WERI-Rb-1 (cell line): ENCODE results near the gene ATRNL1.

Experiments used
- DNase-seq: peaks from one replicate; pipeline ENCODE4 v3.0.0-alpha.2; 2020
- H3K27ac ChIP-seq: fragments of 250-450 bp; sonication (Bioruptor Pico); 2 replicates; pipeline ENCODE4 v1.5.1; 2020; ENCODE audit warnings: mild to moderate bottlenecking, moderate library complexity
- H3K27me3 ChIP-seq: fragments of 250-450 bp; sonication (Bioruptor Pico); 2 replicates; pipeline ENCODE4 v1.5.1; 2021; ENCODE audit warnings: mild to moderate bottlenecking, low read depth, moderate library complexity; ENCODE audit not compliant: insufficient read depth, severe bottlenecking
- H3K36me3 ChIP-seq: fragments of 250-450 bp; sonication (Bioruptor Pico); 2 replicates; pipeline ENCODE4 v1.5.1; 2020; ENCODE audit warnings: mild to moderate bottlenecking, moderate library complexity
- H3K4me3 ChIP-seq: 2 replicates; pipeline ENCODE4 v1.5.1; 2011; ENCODE audit warnings: low read depth, mild to moderate bottlenecking, control low read depth, low read length
- H3K9me3 ChIP-seq: fragments of 250-450 bp; sonication (Bioruptor Pico); 2 replicates; pipeline ENCODE4 v1.5.1; 2021; ENCODE audit warnings: mild to moderate bottlenecking, moderate library complexity; ENCODE audit not compliant: severe bottlenecking
- TF ChIP-seq, protein P1 (sequence below): IDR thresholded peaks from 2 replicates; pipeline ENCODE4 v1.5.1; 2011; ENCODE audit warnings: low read depth, mild to moderate bottlenecking, control low read depth, inconsistent platforms, low read length

The ATRNL1 gene

DNA sequence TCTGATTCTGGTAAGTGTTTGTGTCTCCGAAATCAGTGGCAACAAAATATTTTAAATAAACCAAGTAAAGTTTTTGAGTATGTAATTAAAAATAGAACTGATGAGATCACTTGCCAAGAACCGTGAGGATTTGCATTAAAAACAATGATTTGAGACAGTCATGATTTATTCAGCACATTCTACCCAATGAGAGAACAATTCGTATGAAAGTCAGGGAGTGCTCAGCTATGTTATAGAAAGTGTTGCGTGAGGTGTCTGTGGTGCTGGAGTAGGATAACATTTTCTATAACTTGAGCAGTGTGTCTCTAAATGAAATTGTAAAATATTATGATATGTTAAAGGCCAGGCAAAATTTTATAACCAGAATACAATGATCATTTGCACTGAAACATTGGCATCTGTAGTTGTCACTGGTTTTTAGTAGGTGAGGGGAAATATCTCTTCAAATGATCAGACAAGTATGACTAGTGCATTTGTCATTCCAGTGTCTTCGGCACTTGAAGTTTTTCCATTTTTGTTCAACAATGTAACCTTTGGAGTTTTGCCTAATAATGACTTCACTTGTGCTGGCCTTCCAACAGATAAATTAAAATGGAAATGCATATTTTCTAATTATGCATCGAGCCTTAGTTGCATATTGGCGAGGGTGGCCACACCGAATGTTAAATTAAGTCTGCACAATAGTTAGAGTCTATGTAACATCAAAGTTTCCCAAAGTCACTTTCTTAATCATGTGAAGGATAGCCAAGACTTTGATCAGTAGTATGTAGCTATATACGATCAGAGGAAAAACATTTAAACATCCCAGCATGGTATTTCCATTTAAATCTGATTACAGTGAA, 844.0 kb downstream of the ATRNL1 start:
- Histone ChIP-seq H3K36me3 (no peaks in the 10 kb centered on the region), H3K4me3 (no peak overlapping the region), H3K9me3 (no peaks in the 10 kb centered on the region), H3K27me3 (no peaks in the 10 kb centered on the region), H3K27ac (no peak overlapping the region)
- DNase-seq, result no peak
- TF ChIP-seq, protein P1, sequence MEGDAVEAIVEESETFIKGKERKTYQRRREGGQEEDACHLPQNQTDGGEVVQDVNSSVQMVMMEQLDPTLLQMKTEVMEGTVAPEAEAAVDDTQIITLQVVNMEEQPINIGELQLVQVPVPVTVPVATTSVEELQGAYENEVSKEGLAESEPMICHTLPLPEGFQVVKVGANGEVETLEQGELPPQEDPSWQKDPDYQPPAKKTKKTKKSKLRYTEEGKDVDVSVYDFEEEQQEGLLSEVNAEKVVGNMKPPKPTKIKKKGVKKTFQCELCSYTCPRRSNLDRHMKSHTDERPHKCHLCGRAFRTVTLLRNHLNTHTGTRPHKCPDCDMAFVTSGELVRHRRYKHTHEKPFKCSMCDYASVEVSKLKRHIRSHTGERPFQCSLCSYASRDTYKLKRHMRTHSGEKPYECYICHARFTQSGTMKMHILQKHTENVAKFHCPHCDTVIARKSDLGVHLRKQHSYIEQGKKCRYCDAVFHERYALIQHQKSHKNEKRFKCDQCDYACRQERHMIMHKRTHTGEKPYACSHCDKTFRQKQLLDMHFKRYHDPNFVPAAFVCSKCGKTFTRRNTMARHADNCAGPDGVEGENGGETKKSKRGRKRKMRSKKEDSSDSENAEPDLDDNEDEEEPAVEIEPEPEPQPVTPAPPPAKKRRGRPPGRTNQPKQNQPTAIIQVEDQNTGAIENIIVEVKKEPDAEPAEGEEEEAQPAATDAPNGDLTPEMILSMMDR, result no peak

DNA sequence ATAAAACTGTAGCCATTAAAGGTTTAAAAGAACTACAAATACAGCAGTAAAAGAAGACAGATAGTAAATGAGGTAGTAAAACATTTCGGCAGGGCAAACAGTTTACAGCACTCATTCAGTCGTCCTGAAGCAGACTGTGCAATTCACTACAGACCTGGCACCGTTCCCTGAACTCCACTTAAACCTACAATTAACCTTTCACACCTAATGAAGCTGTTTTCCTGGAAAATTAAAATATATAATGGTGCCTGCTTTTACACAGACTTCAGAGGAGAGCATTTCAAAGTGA, 844.5 kb downstream of the ATRNL1 start:
- Histone ChIP-seq H3K27me3 (no peaks in the 10 kb centered on the region), H3K4me3 (no peak overlapping the region), H3K9me3 (no peaks in the 10 kb centered on the region), H3K36me3 (no peaks in the 10 kb centered on the region), H3K27ac (no peak overlapping the region)
- TF ChIP-seq, protein P1, result no peak
- no peak for DNase-seq

DNA sequence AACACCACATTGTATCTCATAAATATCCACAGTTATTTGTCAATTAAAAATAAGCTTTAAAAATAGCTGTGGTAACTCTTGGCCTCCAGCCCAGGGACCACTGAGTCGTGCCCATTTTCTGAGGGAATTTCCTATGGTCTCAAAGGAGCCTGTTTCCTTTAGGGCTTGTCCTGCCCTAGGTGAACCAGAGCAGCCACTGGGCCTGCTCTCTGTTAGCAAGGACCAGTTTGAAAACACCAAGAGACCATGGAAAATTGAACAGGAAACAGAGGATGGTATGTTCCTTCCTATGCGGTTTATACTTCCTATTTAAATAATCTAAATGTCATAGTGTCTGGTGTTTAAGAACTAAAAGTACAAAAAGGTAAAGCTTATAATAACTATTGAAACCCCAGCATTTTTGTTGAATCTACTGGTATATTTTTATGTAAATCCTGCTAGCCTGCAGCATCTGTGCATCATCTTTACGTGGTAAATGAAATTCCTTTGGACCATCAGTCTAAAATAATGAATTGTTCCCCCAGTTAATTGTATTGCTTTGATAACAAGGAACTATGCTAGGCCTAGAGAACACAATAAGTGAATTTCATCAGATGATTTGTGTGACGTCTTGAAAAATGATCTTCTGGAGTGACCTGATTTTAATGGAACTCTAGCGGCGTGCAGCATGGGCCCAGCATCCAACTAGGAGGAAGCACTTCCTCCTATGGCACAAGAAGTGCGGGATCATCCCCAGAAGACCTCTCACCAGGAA, 846.1 kb downstream of the ATRNL1 start:
- no peak overlapping the region for H3K4me3 ChIP-seq
- H3K36me3 ChIP-seq, result no peaks in the 10 kb centered on the region
- no peaks in the 10 kb centered on the region for H3K27me3 ChIP-seq
- no peak overlapping the region for H3K27ac ChIP-seq
- DNase-seq, result no peak
- no peaks in the 10 kb centered on the region for H3K9me3 ChIP-seq
- TF ChIP-seq, protein P1, result no peak

DNA sequence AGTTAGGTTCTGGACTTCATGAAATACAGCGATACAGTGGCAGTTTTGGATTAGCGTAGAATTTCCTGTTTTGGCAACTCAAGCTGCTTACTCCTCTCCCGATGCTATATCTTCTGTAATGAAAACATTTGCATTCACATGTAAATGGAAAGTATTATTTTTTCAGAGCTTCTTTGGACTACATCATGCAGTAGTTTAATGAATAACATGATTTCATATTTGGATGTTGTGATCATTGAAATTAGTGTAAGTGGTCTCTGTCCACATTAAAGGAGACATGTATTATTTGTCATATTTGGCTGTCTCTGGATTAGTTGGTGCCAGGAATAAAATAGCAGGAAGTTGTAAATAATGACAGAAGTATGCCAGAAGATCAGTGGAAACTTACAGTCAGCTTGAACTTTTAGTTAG, 848.2 kb downstream of the ATRNL1 start:
- TF ChIP-seq, protein P1, result no peak
- Histone ChIP-seq H3K9me3 (no peaks in the 10 kb centered on the region), H3K27ac (no peak overlapping the region), H3K27me3 (no peaks in the 10 kb centered on the region), H3K36me3 (no peaks in the 10 kb centered on the region), H3K4me3 (no peak overlapping the region)
- DNase-seq, result no peak

DNA sequence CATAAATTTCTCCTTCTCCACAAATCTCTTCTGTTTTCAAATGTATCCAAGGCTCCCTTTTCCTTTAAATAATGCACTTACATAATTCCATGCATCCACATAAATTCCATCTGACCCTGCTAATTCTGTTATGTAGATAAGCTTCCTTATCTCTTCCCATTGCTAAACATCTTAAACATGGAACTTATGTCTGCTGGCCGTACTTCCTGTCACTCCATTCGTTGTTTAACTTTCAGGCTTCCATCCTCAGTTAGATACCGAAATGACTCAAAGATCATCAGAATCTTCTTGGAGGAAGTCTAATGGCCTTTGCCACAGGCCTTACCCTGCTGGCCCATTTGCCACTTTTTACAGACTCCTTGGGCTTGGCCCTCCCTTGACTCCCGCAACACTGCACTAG, 848.9 kb downstream of the ATRNL1 start:
- Histone ChIP-seq H3K27me3 (no peaks in the 10 kb centered on the region), H3K27ac (no peak overlapping the region), H3K4me3 (no peak overlapping the region), H3K9me3 (no peaks in the 10 kb centered on the region), H3K36me3 (no peaks in the 10 kb centered on the region)
- TF ChIP-seq, protein P1, result no peak
- no peak for DNase-seq
